ENCODE data around the gene HLA-DOB.

Gene HLA-DOB

DNA sequence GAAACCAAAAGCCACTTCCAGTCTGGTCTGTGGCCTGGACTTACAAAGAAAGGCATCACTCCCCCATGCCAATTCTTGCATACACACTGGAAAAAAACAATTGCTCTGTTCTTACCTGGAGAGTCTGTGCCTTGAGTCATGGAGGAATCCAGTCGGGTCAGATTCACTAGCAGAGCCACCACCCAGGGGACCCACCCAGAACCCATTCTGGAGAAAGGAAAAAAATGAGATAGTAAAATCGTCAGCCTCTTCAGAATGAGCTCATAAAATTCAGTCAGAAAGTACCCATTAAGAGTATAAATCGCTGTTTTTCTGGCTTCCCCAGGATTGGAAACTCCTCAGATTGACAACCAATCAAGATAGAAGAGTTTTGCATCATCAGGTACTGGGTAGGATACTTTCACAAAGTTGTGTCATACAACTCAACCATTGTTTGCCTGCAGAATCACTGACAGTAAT lies at the start of gene HLA-DOB:
TSS of gene HLA-DOB (minus strand) at position 257 of the 459 bp plus-strand sequence. CDS start at position 206, 51 bp downstream.
- DNase-seq (ENCODE audit: extremely low read depth in 1 of 2, low read depth in 1 of 2), result no peak

DNA sequence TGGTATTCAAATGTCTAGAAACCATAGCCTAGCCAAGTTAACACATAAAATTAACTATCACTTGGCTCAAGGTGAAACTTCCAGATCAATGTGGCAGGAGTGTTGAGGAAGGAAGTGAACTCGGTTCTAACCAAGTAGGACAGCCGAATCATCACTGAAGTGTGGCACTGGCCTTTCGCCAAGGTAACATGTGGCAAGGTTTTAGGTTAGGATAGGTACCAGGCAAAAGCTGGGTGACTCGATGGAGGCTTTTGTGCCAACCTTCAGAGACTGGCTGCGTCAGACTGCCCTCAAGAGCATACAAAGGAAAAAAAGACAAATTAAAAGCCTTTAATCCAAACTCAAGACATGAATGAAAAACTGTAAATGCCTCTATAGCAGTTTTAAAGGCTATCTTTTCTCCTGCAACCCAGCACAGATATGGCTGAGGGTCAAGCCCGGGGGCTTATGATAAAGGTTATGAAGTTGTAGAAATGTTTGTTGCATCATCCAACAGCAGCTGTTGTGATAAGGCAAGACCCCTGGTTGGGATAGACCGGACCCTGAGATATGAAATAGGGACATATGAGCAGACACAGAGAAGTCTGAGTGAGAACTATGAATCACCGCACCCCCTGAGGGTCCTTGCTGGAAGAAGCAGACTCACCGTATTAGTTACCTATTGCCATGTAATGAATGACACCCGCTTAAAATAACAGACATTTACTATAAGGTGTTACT lies 49.1 kb upstream of the HLA-DOB start:
- no peak for DNase-seq (ENCODE audit: extremely low read depth in 1 of 2, low read depth in 1 of 2)

GRCh38 chr6:32862725-32863124 lies 45.9 kb upstream of the HLA-DOB start:
- DNase-seq (ENCODE audit: extremely low read depth in 1 of 2, low read depth in 1 of 2), result no peak

DNA sequence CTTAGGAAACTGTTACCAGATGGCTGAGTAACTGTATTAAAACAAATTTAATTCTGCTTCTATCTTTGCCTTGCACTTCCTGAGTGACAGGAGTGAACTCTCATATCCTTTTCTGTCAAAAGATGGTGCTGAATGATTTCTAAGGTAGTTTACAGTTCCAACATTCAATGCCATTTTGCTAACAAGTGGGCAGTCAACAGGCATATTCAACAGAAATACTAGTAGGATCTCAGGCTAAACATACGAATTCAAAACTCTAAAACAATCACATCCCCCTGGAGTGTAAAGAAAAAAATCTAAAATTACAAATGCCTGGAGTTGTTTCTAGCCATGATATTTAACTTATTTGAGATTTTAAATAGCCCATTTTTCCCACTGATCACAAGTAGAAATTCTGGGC lies 43.9 kb upstream of the HLA-DOB start:
- DNase-seq (ENCODE audit: extremely low read depth in 1 of 2, low read depth in 1 of 2), result no peak

GRCh38 chr6:32858194-32858593 lies 41.4 kb upstream of the HLA-DOB start:
- DNase-seq (ENCODE audit: extremely low read depth in 1 of 2, low read depth in 1 of 2), result no peak

DNA sequence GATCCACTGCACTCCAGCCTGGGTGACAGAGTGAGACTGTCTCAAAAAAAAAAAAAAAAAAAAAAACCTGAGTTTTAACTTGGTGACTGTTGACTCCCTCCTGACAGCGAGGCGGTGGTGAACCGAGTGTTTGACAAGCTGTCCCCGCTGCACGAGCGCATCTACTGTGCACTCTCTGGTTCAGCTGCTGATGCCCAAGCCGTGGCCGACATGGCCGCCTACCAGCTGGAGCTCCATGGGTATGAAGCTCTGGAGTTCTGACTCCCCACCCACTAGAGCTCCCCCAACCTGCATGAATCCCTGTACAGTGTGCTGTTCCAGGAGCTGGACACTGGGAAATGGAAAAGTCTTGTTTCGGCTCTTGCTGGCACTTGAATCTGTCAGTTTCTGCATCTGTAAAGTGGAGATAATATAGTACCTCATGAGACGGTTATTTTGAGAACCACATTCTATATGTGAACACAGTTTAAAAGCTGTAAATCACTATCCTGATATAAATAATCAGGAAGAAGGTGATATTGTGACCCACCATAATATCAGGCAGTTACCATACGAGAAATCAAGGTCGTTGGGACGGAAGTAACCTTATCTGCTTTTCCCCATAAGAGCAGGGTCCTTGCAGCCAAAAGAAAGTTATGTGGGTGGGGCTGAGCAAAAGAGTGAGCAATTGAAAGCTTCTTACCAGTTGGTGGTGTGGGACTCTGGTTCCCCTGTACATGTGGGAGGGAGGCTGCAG lies 40.5 kb upstream of the HLA-DOB start:
- no peak for DNase-seq (ENCODE audit: extremely low read depth in 1 of 2, low read depth in 1 of 2)

- DNase-seq (ENCODE audit: extremely low read depth in 1 of 2, low read depth in 1 of 2), result no peak
These were observed 38.8 kb upstream of the HLA-DOB start for GRCh38 chr6:32855467-32856174.

GRCh38 chr6:32854376-32855178 lies 37.8 kb upstream of the HLA-DOB start:
- DNase-seq (ENCODE audit: extremely low read depth in 1 of 2, low read depth in 1 of 2), result peak in 1 of 2 donors; percentile 47

DNA sequence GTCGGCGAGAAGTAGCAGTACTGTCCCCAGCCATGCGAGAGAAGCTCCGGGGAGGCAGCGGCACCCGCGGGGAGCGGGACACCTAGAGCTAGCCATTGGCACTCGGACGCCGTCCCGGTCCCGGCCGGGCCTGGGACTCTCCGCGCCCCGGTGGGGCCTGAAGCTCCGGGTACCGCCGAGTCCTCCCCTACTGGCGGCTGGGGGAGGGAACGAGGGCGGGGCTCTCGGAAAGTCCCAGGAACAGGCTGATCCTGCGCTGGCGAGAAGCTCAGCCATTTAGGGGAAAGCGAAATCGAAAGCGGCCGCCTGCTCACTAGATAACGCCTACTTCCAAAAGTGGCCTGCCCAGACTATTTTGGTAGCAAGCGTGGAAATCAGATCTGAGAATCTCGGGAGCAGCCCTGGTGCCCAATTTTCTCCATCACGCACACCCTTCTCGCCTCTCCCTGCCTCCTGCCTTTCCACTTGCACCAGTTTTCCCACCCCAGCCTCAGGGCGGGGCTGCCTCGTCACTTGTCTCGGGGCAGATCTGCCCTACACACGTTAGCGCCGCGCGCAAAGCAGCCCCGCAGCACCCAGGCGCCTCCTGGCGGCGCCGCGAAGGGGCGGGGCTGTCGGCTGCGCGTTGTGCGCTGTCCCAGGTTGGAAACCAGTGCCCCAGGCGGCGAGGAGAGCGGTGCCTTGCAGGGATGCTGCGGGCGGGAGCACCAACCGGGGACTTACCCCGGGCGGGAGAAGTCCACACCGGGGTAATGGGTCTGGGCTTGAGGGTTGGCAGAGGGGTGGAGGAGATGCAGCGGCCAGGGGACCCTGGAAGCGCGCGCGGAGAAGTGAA lies 37.0 kb upstream of the HLA-DOB start, which contains the start of the genes PSMB9 and TAP1:
TSS of gene PSMB9 (plus strand) at position 652 of the 835 bp plus-strand sequence. CDS start at position 690, 38 bp downstream.
TSS of gene TAP1 (minus strand) at position 164 of the 835 bp plus-strand sequence. CDS start at position 96, 68 bp downstream.
- DNase-seq (ENCODE audit: extremely low read depth in 1 of 2, low read depth in 1 of 2), result peak; percentile 84 to 95

DNA sequence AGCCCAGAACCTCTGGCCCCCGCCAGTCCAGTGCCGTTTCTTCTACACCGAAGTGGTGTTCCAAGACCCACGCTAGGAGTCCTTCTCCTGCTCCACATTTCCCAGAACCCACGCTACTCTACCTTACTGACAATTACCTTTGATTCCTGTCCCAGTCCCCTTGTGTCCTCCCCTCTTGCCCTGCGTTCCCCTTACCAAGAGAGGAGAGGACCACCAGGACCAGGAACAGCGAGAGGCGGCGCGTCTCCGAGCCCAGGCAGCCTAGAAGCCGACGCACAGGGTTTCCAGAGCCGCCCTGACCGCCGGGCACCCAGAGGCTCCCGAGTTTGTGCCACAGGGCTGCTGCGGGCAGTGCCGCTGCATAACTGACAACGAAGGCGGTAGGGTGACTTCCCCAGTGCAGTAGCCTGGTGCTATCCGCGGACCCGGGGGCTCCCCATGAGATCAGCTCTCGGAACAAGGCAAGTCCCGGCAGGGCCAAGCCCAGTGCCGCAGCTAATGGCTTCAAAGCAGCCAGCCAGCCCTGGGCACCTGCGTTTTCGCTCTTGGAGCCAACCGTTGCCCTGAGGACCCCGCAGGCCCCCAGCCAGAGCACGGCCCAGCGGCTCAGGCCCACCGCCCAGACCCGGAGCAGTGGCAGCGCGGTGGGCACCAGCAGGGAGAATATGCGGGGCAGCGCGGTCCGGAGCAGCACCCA lies 36.2 kb upstream of the HLA-DOB start:
- DNase-seq (ENCODE audit: extremely low read depth in 1 of 2, low read depth in 1 of 2), result no peak

DNA sequence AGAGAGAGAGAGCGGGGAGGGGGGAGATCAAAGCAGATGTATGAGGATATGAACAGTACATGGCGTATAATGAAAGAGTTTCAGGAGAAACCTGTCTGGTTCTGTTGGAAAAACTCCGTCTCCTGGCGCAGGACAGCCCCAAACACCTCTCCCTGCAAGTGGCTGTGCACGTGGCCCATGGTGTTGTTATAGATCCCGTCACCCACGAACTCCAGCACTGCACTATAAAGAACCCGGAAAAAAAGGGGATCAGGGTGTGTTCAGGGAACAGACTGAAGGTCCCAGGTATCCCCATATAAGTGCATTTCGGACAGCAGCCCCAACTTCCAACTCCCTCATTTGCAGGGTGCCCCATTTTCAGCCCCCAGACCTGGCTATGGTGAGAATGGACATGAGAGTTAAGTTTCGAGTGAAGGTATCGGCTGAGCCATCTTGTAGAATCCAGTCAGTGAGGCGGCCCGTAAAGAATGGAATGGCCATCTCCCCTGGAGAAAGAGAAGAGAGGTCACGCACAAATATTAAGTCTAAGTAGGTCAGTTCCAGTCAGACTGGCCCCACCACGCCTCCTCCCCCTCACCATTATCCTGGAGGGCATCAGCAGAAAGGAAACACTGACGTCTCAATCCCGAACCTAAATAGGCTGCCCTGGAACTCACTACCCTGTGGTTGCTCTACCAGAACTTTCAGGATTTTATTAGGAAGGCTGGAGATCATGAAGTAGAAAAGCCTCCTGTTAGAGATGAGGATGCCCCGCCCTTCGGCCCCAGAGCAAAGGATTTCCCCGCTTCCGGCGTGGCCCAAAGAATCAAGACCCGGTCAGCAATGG lies 35.4 kb upstream of the HLA-DOB start:
- DNase-seq (ENCODE audit: extremely low read depth in 1 of 2, low read depth in 1 of 2), result no peak

DNA sequence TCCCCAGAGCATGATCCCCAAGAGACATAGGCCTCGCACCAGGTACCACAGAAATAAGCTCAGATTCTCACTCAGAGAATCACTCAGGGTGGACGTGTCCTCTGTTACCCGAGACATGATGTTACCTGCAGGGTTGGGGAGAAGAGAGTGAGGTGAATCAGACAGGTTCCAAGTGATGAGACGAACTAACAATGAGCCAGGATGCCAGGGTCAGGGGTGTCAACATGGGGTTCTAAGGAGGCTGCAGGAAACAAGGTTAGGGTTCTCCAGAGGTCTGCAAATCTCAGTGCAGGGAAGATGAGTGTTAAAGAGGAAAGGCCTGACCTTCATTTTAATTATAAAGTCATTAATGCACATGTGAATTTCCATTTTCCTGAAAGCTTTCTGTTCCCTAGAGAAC lies 34.2 kb upstream of the HLA-DOB start:
- DNase-seq (ENCODE audit: extremely low read depth in 1 of 2, low read depth in 1 of 2), result no peak

DNA sequence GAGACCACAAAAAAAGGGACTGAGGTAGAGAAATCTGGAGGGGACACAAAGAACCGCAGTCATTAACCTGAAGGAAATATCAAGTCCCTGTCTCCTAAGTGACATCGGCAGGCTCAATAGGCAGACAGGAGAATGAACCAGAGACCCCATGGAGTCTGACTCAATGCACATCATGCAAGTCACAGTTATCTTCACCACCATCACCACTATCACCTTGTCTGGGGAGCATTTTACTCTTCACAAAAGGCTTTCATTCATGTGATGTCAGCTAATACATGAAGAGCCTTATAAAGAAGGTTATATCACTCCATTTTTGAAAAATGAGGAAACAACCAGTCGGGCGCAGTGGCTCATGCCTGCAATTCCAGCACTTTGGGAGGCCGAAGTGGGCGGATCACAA lies 32.3 kb upstream of the HLA-DOB start:
- DNase-seq (ENCODE audit: extremely low read depth in 1 of 2, low read depth in 1 of 2), result no peak

GRCh38 chr6:32847795-32848194 lies 31.0 kb upstream of the HLA-DOB start:
- DNase-seq (ENCODE audit: extremely low read depth in 1 of 2, low read depth in 1 of 2), result no peak

DNA sequence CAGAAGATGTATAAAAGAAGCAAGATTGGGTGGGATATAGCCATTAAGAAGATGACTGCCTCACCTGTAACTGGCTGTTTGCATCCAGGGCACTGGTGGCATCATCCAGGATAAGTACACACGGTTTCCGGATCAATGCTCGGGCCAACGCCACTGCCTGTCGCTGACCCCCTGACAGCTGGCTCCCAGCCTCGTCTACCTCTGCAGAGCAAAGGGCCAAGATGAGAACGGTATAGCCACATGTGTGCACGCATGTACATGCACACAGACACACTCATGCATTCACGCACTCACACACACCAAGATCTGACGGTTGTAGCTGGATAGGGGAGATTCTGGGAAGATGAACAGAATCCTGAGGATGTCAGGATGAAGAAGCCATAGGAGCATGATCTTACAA lies 30.2 kb upstream of the HLA-DOB start:
- DNase-seq (ENCODE audit: extremely low read depth in 1 of 2, low read depth in 1 of 2), result no peak

GRCh38 chr6:32845384-32845884 lies 28.6 kb upstream of the HLA-DOB start:
- DNase-seq (ENCODE audit: extremely low read depth in 1 of 2, low read depth in 1 of 2), result peak in 1 of 2 donors; percentile 47

DNA sequence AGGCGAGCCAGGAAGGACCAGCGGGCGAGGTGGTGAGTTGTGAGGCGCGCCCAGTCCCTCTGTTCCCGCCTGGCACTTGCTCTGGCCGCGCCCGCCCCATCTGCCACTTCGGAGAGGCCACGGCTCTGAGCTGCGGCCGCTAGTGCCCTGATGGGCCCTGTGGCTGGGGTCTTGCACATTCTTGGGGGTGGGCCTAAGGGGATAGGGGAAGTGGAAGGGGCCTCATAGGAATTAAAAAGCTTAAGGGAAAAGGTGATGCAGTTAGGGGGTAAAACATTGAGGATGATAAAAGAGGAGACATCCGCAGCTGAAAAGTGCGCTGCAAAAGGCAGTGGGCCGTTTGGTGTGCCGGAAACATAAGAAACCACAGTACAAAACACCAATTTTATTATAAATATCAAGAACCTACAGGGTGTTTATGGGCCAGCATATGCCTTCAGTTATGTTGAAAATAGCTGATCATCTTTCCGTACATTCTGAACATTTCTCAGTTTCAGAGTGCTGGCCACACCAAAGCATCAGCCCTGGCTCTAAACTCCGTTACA lies 28.1 kb upstream of the HLA-DOB start:
- no peak for DNase-seq (ENCODE audit: extremely low read depth in 1 of 2, low read depth in 1 of 2)
